ENCODE data around the gene PAIP2. TPM values are rescaled to one million over a fixed set of nuclear protein-coding genes. Genes with fewer than 3 reads are reported as not detected.
A peak's percentile ranks its signal among the peaks of the same experiment; 100 is the strongest.
"Not testable (repeated sequence)": the region's sequence is repeated elsewhere in the genome, so short reads cannot be mapped to it uniquely, and the experiment has no call there.

PAIP2 gene
- total RNA-seq, 2 donors from 2014 or later, result 38.1 to 77.5 TPM

GRCh38 chr5:139304391-139305324 is 37.0 kb upstream of the PAIP2 start:
- no peaks in the 10 kb centered on the region for H3K36me3 Mint-ChIP-seq
- no peaks in the 10 kb centered on the region for H3K9me3 Mint-ChIP-seq
- peak overlapping the region in 1 of 2 donors; percentile 45 for H3K27ac Mint-ChIP-seq
- peak overlapping the region; percentile 9 for H3K4me3 Mint-ChIP-seq
- H3K27me3 Mint-ChIP-seq, result no peaks in the 10 kb centered on the region
- H3K4me1 Mint-ChIP-seq (ENCODE audit: low read depth in 2 of 2), result peaks cover 48 to 69% of the 10 kb centered on the region in 2 donors
- DNase-seq (ENCODE audit: low spot score), result no peak
- ATAC-seq, result no peak

GRCh38 chr5:139306197-139306596 is 35.5 kb upstream of the PAIP2 start:
- Mint-ChIP-seq H3K4me3 (peak overlapping the region; percentile 5), H3K27me3 (no peaks in the 10 kb centered on the region), H3K36me3 (no peaks in the 10 kb centered on the region), H3K27ac (peak overlapping the region; percentile 2 to 45), H3K4me1 (ENCODE audit: low read depth in 2 of 2) (peaks cover 58 to 78% of the 10 kb centered on the region in 2 donors), H3K9me3 (no peaks in the 10 kb centered on the region)
- ATAC-seq, result no peak
- no peak for DNase-seq (ENCODE audit: low spot score)

- no peak overlapping the region for H3K4me3 Mint-ChIP-seq
- ATAC-seq (no peak), DNase-seq (ENCODE audit: low spot score) (no peak)
- no peaks in the 10 kb centered on the region for H3K36me3 Mint-ChIP-seq
- H3K27ac Mint-ChIP-seq, result no peak overlapping the region
- H3K27me3 Mint-ChIP-seq, result no peaks in the 10 kb centered on the region
- peaks cover 55 to 76% of the 10 kb centered on the region in 2 donors for H3K4me1 Mint-ChIP-seq (ENCODE audit: low read depth in 2 of 2)
- no peaks in the 10 kb centered on the region for H3K9me3 Mint-ChIP-seq
Observed at GRCh38 chr5:139306628-139307379, 34.9 kb upstream of the PAIP2 start.

- H3K9me3 Mint-ChIP-seq, result no peaks in the 10 kb centered on the region
Observed at GRCh38 chr5:139308797-139309196, 32.9 kb upstream of the PAIP2 start.

GRCh38 chr5:139310715-139311186 is 30.9 kb upstream of the PAIP2 start:
- Mint-ChIP-seq H3K4me3 (peak overlapping the region; percentile 77), H3K27ac (peak overlapping the region; percentile 9 to 79), H3K4me1 (ENCODE audit: low read depth in 2 of 2) (peaks cover 48 to 57% of the 10 kb centered on the region in 2 donors)
- not testable (repeated sequence) for H3K36me3 Mint-ChIP-seq; H3K27me3 Mint-ChIP-seq; DNase-seq (ENCODE audit: low spot score); H3K9me3 Mint-ChIP-seq
- peak; percentile 57 for ATAC-seq

More at GRCh38 chr5:139308797-139309196, 32.9 kb upstream of the PAIP2 start:
- no peak for ATAC-seq
- peak overlapping the region; percentile 9 to 13 for H3K27ac Mint-ChIP-seq
- no peak for DNase-seq (ENCODE audit: low spot score)
- no peaks in the 10 kb centered on the region for H3K36me3 Mint-ChIP-seq
- H3K27me3 Mint-ChIP-seq, result no peaks in the 10 kb centered on the region
- H3K4me1 Mint-ChIP-seq (ENCODE audit: low read depth in 2 of 2), result peaks cover 56 to 68% of the 10 kb centered on the region in 2 donors
- H3K4me3 Mint-ChIP-seq, result peak overlapping the region; percentile 1

- DNase-seq (ENCODE audit: low spot score) (no peak), ATAC-seq (no peak)
- Mint-ChIP-seq H3K4me1 (ENCODE audit: low read depth in 2 of 2) (peaks cover 40 to 46% of the 10 kb centered on the region in 2 donors), H3K36me3 (no peaks in the 10 kb centered on the region), H3K9me3 (no peaks in the 10 kb centered on the region), H3K27ac (no peak overlapping the region), H3K4me3 (no peak overlapping the region), H3K27me3 (no peaks in the 10 kb centered on the region)
Observed at GRCh38 chr5:139312075-139312474, 29.6 kb upstream of the PAIP2 start.

- H3K27me3 Mint-ChIP-seq, result no peaks in the 10 kb centered on the region
- no peaks in the 10 kb centered on the region for H3K36me3 Mint-ChIP-seq
- no peak overlapping the region for H3K4me3 Mint-ChIP-seq
- no peak for DNase-seq (ENCODE audit: low spot score)
- no peak for ATAC-seq
- H3K4me1 Mint-ChIP-seq (ENCODE audit: low read depth in 2 of 2), result peaks cover 22 to 27% of the 10 kb centered on the region in 2 donors
- no peaks in the 10 kb centered on the region for H3K9me3 Mint-ChIP-seq
- no peak overlapping the region for H3K27ac Mint-ChIP-seq
Observed at GRCh38 chr5:139314276-139314675, 27.4 kb upstream of the PAIP2 start.

GRCh38 chr5:139315056-139315615 is 26.5 kb upstream of the PAIP2 start:
- no peak for DNase-seq (ENCODE audit: low spot score)
- Mint-ChIP-seq H3K36me3 (no peaks in the 10 kb centered on the region), H3K9me3 (no peaks in the 10 kb centered on the region), H3K27me3 (no peaks in the 10 kb centered on the region), H3K4me1 (ENCODE audit: low read depth in 2 of 2) (peaks cover 20% of the 10 kb centered on the region in 2 donors), H3K4me3 (no peak overlapping the region), H3K27ac (peak overlapping the region in 1 of 2 donors; percentile 43)
- no peak for ATAC-seq

- H3K36me3 Mint-ChIP-seq, result peaks cover 4% of the 10 kb centered on the region
- H3K27ac Mint-ChIP-seq, result peak overlapping the region in 1 of 2 donors; percentile 22
- H3K27me3 Mint-ChIP-seq, result no peaks in the 10 kb centered on the region
- no peak overlapping the region for H3K4me3 Mint-ChIP-seq
- peaks cover 5 to 8% of the 10 kb centered on the region in 2 donors for H3K4me1 Mint-ChIP-seq (ENCODE audit: low read depth in 2 of 2)
- no peaks in the 10 kb centered on the region for H3K9me3 Mint-ChIP-seq
- ATAC-seq, result peak; percentile 40 to 45
- no peak for DNase-seq (ENCODE audit: low spot score)
Observed at GRCh38 chr5:139335811-139336210, 5.8 kb upstream of the PAIP2 start.

- H3K36me3 Mint-ChIP-seq, result no peaks in the 10 kb centered on the region
- no peak for DNase-seq (ENCODE audit: low spot score)
- no peaks in the 10 kb centered on the region for H3K9me3 Mint-ChIP-seq
- no peaks in the 10 kb centered on the region for H3K27me3 Mint-ChIP-seq
- peaks cover 36 to 39% of the 10 kb centered on the region in 2 donors for H3K4me1 Mint-ChIP-seq (ENCODE audit: low read depth in 2 of 2)
- no peak overlapping the region for H3K4me3 Mint-ChIP-seq
- ATAC-seq, result no peak
- H3K27ac Mint-ChIP-seq, result no peak overlapping the region
Observed at GRCh38 chr5:139340051-139340450, 1.6 kb upstream of the PAIP2 start.

GRCh38 chr5:139341187-139341688 is 416 bp upstream of the PAIP2 start:
- Mint-ChIP-seq H3K27ac (peak overlapping the region; percentile 91 to 93), H3K9me3 (no peaks in the 10 kb centered on the region), H3K4me1 (ENCODE audit: low read depth in 2 of 2) (peaks cover 35 to 42% of the 10 kb centered on the region in 2 donors), H3K4me3 (peak overlapping the region; percentile 98), H3K27me3 (no peaks in the 10 kb centered on the region), H3K36me3 (no peaks in the 10 kb centered on the region)
- ATAC-seq (no peak), DNase-seq (ENCODE audit: low spot score) (no peak)

- Mint-ChIP-seq H3K27me3 (no peaks in the 10 kb centered on the region), H3K9me3 (no peaks in the 10 kb centered on the region), H3K36me3 (no peaks in the 10 kb centered on the region), H3K4me3 (peak overlapping the region; percentile 98), H3K4me1 (ENCODE audit: low read depth in 2 of 2) (peaks cover 35 to 42% of the 10 kb centered on the region in 2 donors), H3K27ac (peak overlapping the region; percentile 91 to 93)
- ATAC-seq (peak; percentile 81 to 82), DNase-seq (ENCODE audit: low spot score) (peak; percentile 85)
Observed at GRCh38 chr5:139342423-139342723, 719 bp downstream of the PAIP2 start.

GRCh38 chr5:139343476-139343875 is 1.8 kb downstream of the PAIP2 start:
- no peaks in the 10 kb centered on the region for H3K36me3 Mint-ChIP-seq
- peak overlapping the region; percentile 98 for H3K4me3 Mint-ChIP-seq
- peaks cover 35 to 42% of the 10 kb centered on the region in 2 donors for H3K4me1 Mint-ChIP-seq (ENCODE audit: low read depth in 2 of 2)
- no peaks in the 10 kb centered on the region for H3K9me3 Mint-ChIP-seq
- ATAC-seq, result no peak
- H3K27me3 Mint-ChIP-seq, result no peaks in the 10 kb centered on the region
- no peak for DNase-seq (ENCODE audit: low spot score)
- peak overlapping the region; percentile 91 to 93 for H3K27ac Mint-ChIP-seq
